Panc1 (cell line): ENCODE results near the gene ANKRD36.
"Not testable (repeated sequence)": the region's sequence is repeated elsewhere in the genome, so short reads cannot be mapped to it uniquely, and the experiment has no call there.

Source experiments
- REST ChIP-seq, 2 experiments: IDR thresholded peaks; 2 replicates each; pipeline ENCODE4 v1.6.1; 2011 to 2012; ENCODE audit warnings: low read depth in 2 of 2, control low read depth in 1 of 2, low read length in 1 of 2, mild to moderate bottlenecking in 1 of 2, moderate library complexity in 1 of 2; ENCODE audit not compliant: insufficient read depth in 1 of 2
- TF ChIP-seq, protein P1 (sequence below): fragments of 450-650 bp; IDR thresholded peaks from 2 replicates; pipeline ENCODE4 v1.5.1; 2017; ENCODE audit warnings: mild to moderate bottlenecking

DNA sequence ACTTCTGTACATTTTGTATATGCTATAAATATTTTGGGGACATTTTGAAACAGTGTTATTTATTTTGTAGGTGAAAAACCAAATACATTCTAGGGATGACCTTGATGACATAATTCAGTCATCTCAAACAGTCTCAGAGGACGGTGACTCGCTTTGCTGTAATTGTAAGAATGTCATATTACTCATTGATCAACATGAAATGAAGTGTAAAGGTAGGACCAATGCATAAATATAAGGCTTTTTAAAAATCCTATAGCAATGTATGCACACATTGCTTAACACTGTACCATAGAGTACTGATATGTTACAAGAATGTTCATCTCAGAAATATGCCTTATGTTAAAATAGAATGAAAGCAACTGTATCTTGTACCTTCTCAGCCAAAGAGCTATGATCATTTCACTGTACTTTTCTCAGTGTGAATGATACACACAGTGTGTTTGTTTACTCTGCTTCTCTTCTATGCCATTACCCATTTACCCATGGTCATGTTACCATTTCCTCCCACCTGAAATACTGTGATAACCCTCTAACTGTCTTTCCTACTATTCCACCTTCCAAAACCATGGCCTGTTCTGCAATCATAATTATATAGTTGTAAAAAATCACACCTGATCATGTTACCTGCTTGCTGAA, 120.8 kb downstream of the ANKRD36 start:
- not testable (repeated sequence) for TF ChIP-seq REST (IDR thresholded peaks at IDR 0.05; ENCODE audit: insufficient read depth in 1 of 2, low read depth in 2 of 2, low read length in 1 of 2)
- TF ChIP-seq, protein P1, sequence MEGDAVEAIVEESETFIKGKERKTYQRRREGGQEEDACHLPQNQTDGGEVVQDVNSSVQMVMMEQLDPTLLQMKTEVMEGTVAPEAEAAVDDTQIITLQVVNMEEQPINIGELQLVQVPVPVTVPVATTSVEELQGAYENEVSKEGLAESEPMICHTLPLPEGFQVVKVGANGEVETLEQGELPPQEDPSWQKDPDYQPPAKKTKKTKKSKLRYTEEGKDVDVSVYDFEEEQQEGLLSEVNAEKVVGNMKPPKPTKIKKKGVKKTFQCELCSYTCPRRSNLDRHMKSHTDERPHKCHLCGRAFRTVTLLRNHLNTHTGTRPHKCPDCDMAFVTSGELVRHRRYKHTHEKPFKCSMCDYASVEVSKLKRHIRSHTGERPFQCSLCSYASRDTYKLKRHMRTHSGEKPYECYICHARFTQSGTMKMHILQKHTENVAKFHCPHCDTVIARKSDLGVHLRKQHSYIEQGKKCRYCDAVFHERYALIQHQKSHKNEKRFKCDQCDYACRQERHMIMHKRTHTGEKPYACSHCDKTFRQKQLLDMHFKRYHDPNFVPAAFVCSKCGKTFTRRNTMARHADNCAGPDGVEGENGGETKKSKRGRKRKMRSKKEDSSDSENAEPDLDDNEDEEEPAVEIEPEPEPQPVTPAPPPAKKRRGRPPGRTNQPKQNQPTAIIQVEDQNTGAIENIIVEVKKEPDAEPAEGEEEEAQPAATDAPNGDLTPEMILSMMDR: not testable (repeated sequence)
